H9 (cell line): ENCODE results near the gene MTHFD1L. TPM values are rescaled to one million over a fixed set of nuclear protein-coding genes. Genes with fewer than 3 reads are reported as not detected.

Experiments
- DNase-seq: peaks from one replicate; pipeline ENCODE4 v3.0.0-alpha.2; 2017
- H2AFZ ChIP-seq: one replicate; pipeline ENCODE4 v1.6.1; 2013; ENCODE audit warnings: mild to moderate bottlenecking, low read length, control low read depth, moderate library complexity
- H2AK5ac ChIP-seq: 2 replicates; pipeline ENCODE4 v1.6.1; 2013; ENCODE audit warnings: low read length, control low read depth, mixed read lengths; ENCODE audit not compliant: insufficient read length
- H2BK120ac ChIP-seq: one replicate; pipeline ENCODE4 v1.6.1; 2013; ENCODE audit warnings: low read depth, mild to moderate bottlenecking, low read length, control low read depth, inconsistent platforms; ENCODE audit not compliant: poor library complexity, severe bottlenecking
- H2BK12ac ChIP-seq: 2 replicates; pipeline ENCODE4 v1.6.1; 2013; ENCODE audit warnings: low read length, control low read depth, mixed read lengths, low read depth; ENCODE audit not compliant: insufficient read length
- H2BK15ac ChIP-seq: 2 replicates; pipeline ENCODE4 v1.6.1; 2013; ENCODE audit warnings: low read depth, low read length, control low read depth
- H2BK20ac ChIP-seq: one replicate; pipeline ENCODE4 v1.6.1; 2013; ENCODE audit warnings: low read depth, mild to moderate bottlenecking, low read length, control low read depth, inconsistent platforms; ENCODE audit not compliant: poor library complexity, severe bottlenecking
- H2BK5ac ChIP-seq: 2 replicates; pipeline ENCODE4 v1.6.1; 2013; ENCODE audit warnings: low read length, control low read depth, mixed read lengths; ENCODE audit not compliant: insufficient read length
- H3K14ac ChIP-seq: 2 replicates; pipeline ENCODE4 v1.6.1; 2013; ENCODE audit warnings: low read length, control low read depth; ENCODE audit not compliant: insufficient read depth
- H3K18ac ChIP-seq: 2 replicates; pipeline ENCODE4 v1.6.1; 2013; ENCODE audit warnings: low read depth, mild to moderate bottlenecking, mixed read lengths, low read length, control low read depth; ENCODE audit not compliant: insufficient read length
- H3K23ac ChIP-seq: 2 replicates; pipeline ENCODE4 v1.6.1; 2013; ENCODE audit warnings: low read length, control low read depth, mixed read lengths, low read depth; ENCODE audit not compliant: insufficient read length
- H3K23me2 ChIP-seq: 2 replicates; pipeline ENCODE4 v1.6.1; 2013; ENCODE audit warnings: low read depth, mild to moderate bottlenecking, mixed read lengths, low read length, control low read depth; ENCODE audit not compliant: insufficient read length, poor library complexity, severe bottlenecking
- H3K27ac ChIP-seq: 2 replicates; pipeline ENCODE4 v1.5.1; 2013; ENCODE audit warnings: low read length, control low read depth, mixed read lengths, low read depth; ENCODE audit not compliant: insufficient read length
- H3K27me3 ChIP-seq: 2 replicates; pipeline ENCODE4 v1.6.1; 2013; ENCODE audit warnings: low read length, control low read depth, inconsistent platforms; ENCODE audit not compliant: insufficient read depth
- H3K4ac ChIP-seq: 2 replicates; pipeline ENCODE4 v1.6.1; 2013; ENCODE audit warnings: low read depth, mild to moderate bottlenecking, control low read depth, inconsistent platforms, low read length, moderate library complexity
- H3K4me1 ChIP-seq: 2 replicates; pipeline ENCODE4 v1.6.1; 2013; ENCODE audit warnings: low read length, control low read depth, inconsistent platforms; ENCODE audit not compliant: insufficient read depth
- H3K4me2 ChIP-seq: 2 replicates; pipeline ENCODE4 v1.6.1; 2013; ENCODE audit warnings: low read length, control low read depth, mixed read lengths; ENCODE audit not compliant: insufficient read length, insufficient read depth
- H3K56ac ChIP-seq: 2 replicates; pipeline ENCODE4 v1.6.1; 2013; ENCODE audit warnings: low read depth, mild to moderate bottlenecking, mixed read lengths, low read length, control low read depth; ENCODE audit not compliant: insufficient read length
- H3K79me1 ChIP-seq: 2 replicates; pipeline ENCODE4 v1.6.1; 2013; ENCODE audit warnings: low read depth, mild to moderate bottlenecking, moderate library complexity, low read length, control low read depth, inconsistent platforms; ENCODE audit not compliant: insufficient read depth, poor library complexity, severe bottlenecking
- H3K79me2 ChIP-seq: 2 replicates; pipeline ENCODE4 v1.6.1; 2013; ENCODE audit warnings: low read length, control low read depth, inconsistent platforms; ENCODE audit not compliant: insufficient read depth
- H3K9ac ChIP-seq: 2 replicates; pipeline ENCODE4 v1.6.1; 2013; ENCODE audit warnings: low read length, control low read depth, mixed read lengths; ENCODE audit not compliant: insufficient read length; ENCODE audit errors: extremely low read depth
- H3K9me3 ChIP-seq: one replicate; pipeline ENCODE4 v1.6.1; 2013; ENCODE audit warnings: low read depth, low read length, inconsistent platforms; ENCODE audit not compliant: control insufficient read depth
- H3T11ph ChIP-seq: one replicate; pipeline ENCODE4 v1.6.1; 2013; ENCODE audit warnings: mild to moderate bottlenecking, low read length, control low read depth, inconsistent platforms
- H4K20me1 ChIP-seq: one replicate; pipeline ENCODE4 v1.6.1; 2013; ENCODE audit not compliant: control insufficient read depth, insufficient read length, insufficient read depth
- H4K5ac ChIP-seq: 2 replicates; pipeline ENCODE4 v1.6.1; 2013; ENCODE audit warnings: low read depth, mild to moderate bottlenecking, mixed read lengths, low read length, control low read depth; ENCODE audit not compliant: insufficient read length
- H4K8ac ChIP-seq: replicated peaks from 2 replicates; pipeline ENCODE4 v1.6.1; 2013; ENCODE audit warnings: low read length, control low read depth, mixed read lengths, low read depth; ENCODE audit not compliant: insufficient read length
- H4K91ac ChIP-seq: 2 replicates; pipeline ENCODE4 v1.6.1; 2013; ENCODE audit warnings: low read depth, mild to moderate bottlenecking, moderate library complexity, mixed read lengths, low read length, control low read depth; ENCODE audit not compliant: insufficient read length
- H3K27ac Mint-ChIP-seq, 3 experiments: 2 replicates in 2 of 3; 3 replicates in 1 of 3; pipeline ENCODE4 v1.8.0; 2020 to 2021; ENCODE audit warnings: mixed read lengths in 3 of 3, mild to moderate bottlenecking in 1 of 3, moderate library complexity in 1 of 3
- H3K27me3 Mint-ChIP-seq: 2 replicates; pipeline ENCODE4 v1.8.0; 2021; ENCODE audit warnings: low read depth, mild to moderate bottlenecking, moderate library complexity, mixed read lengths
- H3K36me3 Mint-ChIP-seq, 3 experiments: 2 replicates in 2 of 3; 3 replicates in 1 of 3; pipeline ENCODE4 v1.8.0; 2020 to 2021; ENCODE audit warnings: low read depth in 3 of 3, mixed read lengths in 3 of 3; ENCODE audit not compliant: insufficient read depth in 1 of 3
- H3K4me1 Mint-ChIP-seq, 2 experiments: 2 replicates each; pipeline ENCODE4 v1.8.0; 2020; ENCODE audit warnings: mixed read lengths in 2 of 2
- H3K4me3 Mint-ChIP-seq, 2 experiments: 2 replicates in 1 of 2; 3 replicates in 1 of 2; pipeline ENCODE4 v1.8.0; 2020 to 2021; ENCODE audit warnings: mild to moderate bottlenecking in 2 of 2, mixed read lengths in 2 of 2, moderate library complexity in 1 of 2
- H3K9me3 Mint-ChIP-seq, 2 experiments: 2 replicates in 1 of 2; 3 replicates in 1 of 2; pipeline ENCODE4 v1.8.0; 2020; ENCODE audit warnings: mild to moderate bottlenecking in 2 of 2, mixed read lengths in 2 of 2, moderate library complexity in 1 of 2
- CTCF ChIP-seq: fragments of 200-600 bp; sonication (generic); conservative IDR thresholded peaks from 3 replicates; pipeline ENCODE4 v1.8.0; 2021; ENCODE audit warnings: antibody characterized with exemption, mild to moderate bottlenecking
- WGBS: extraction: QIAGEN DNeasy Blood & Tissue Kit; methylation state at CpG from one replicate; pipeline ENCODE4 v1.1.7; 2013; ENCODE audit warnings: missing lambda C conversion rate, low lambda C conversion rate, mixed read lengths; ENCODE audit not compliant: insufficient read length; ENCODE audit errors: extremely low coverage; 5-methylcytosine and 5-hydroxymethylcytosine counted together
- total RNA-seq: library from RNA; stranded (reverse); gene quantifications from 2 replicates; pipeline ENCODE4 v1.2.1, GENCODE V29; 2021

MTHFD1L gene
- total RNA-seq, 1 experiment from 2014 or later, result 90.2 TPM

- Histone ChIP-seq H3K9ac (no peak overlapping the region), H3K56ac (no peak overlapping the region), H3K79me1 (no peaks in the 10 kb centered on the region), H2BK12ac (no peak overlapping the region), H2BK15ac (no peak overlapping the region), H3K4me1 (peaks cover 4% of the 10 kb centered on the region), H3K4me2 (no peak overlapping the region), H4K8ac (no peak overlapping the region), H2BK120ac (no peak overlapping the region), H3K23me2 (no peaks in the 10 kb centered on the region), H2AK5ac (no peak overlapping the region), H3T11ph (no peak overlapping the region), H4K91ac (no peak overlapping the region), H3K9me3 (no peaks in the 10 kb centered on the region), H3K27me3 (no peaks in the 10 kb centered on the region), H3K23ac (no peak overlapping the region), H3K18ac (no peak overlapping the region), H4K5ac (no peak overlapping the region), H3K27ac (no peak overlapping the region), H3K14ac (no peak overlapping the region), H2BK20ac (no peak overlapping the region), H2BK5ac (no peak overlapping the region), H4K20me1 (no peaks in the 10 kb centered on the region), H3K79me2 (no peaks in the 10 kb centered on the region), H3K4ac (no peak overlapping the region), H2AFZ (no peak overlapping the region)
- Mint-ChIP-seq H3K36me3 (peaks cover 0 to 13% (median 2%) of the 10 kb centered on the region in 3 experiments; a peak in 4 of 7 replicates), H3K27ac (no peak overlapping the region), H3K9me3 (no peaks in the 10 kb centered on the region), H3K4me1 (peaks cover 31 to 34% of the 10 kb centered on the region in 2 experiments), H3K4me3 (no peak overlapping the region), H3K27me3 (no peaks in the 10 kb centered on the region)
- no peak for TF ChIP-seq CTCF
- no CpG with 5 or more reads among the region's 17 CpGs for WGBS
- DNase-seq, result no peak
Observed at GRCh38 chr6:151002491-151002935, 137.0 kb downstream of the MTHFD1L start.
